K562 (cell line): ENCODE results near the gene LHX5. TPM values are rescaled to one million over a fixed set of nuclear protein-coding genes. Genes with fewer than 3 reads are reported as not detected.

Experiments
- ATAC-seq: fragments of 200-7000 bp; cut with Tn5 transposase; 3 replicates; pipeline ENCODE4 v1.9.1; 2020; ENCODE audit warnings: moderate library complexity
- BruUV-seq: library from RNA; stranded (reverse); fragments of 400-500 nt; replicated peaks from 2 replicates; lab custom pipeline; 2021; lab: Mats Ljungman, UMichigan
- CTCF ChIA-PET: fragments of 300-600 bp; formaldehyde crosslinking; extraction: SDS; loops from one replicate; lab custom pipeline; 2021; ENCODE audit warnings: low intra/inter-chr PET ratio; lab: Yijun Ruan, JAX
- POLR2A ChIA-PET: fragments of 300-600, 350-650 bp; sonication (Branson Sonifier 250); formaldehyde crosslinking; extraction: SDS; loops from one replicate; lab custom pipeline; 2021; ENCODE audit warnings: antibody characterized with exemption, inconsistent platforms; lab: Yijun Ruan, JAX
- DNase-seq, 4 experiments: peaks; one replicate each; pipeline versions ENCODE4 v3.0.0 to v3.0.0-alpha.2; 2011 to 2018; ENCODE audit warnings: low spot score in 3 of 4, mixed read lengths in 3 of 4; ENCODE audit errors: extremely low read depth in 1 of 4
- FAIRE-seq: peaks from 2 replicates; lab custom pipeline; 2011; peaks lifted over from hg19 to GRCh38; lab: Jason Lieb, UNC
- H2AFZ ChIP-seq: 2 replicates; pipeline ENCODE4 v1.6.0; 2011; ENCODE audit warnings: low read depth, low read length, control low read depth, inconsistent platforms
- H3K27ac ChIP-seq: fragments of 200-600 bp; 3 replicates; pipeline ENCODE4 v1.8.0; 2011; ENCODE audit warnings: low read depth, mild to moderate bottlenecking, control low read depth, inconsistent platforms, low read length, moderate library complexity, mixed read lengths; ENCODE audit errors: extremely low read depth
- H3K27me3 ChIP-seq, 2 experiments: fragments of 300-600 bp in 1 of 2; 2 replicates in 1 of 2; 3 replicates in 1 of 2; pipeline versions ENCODE4 v1.6.0 to v1.8.0; 2011; ENCODE audit warnings: inconsistent platforms in 2 of 2, low read length in 2 of 2, mild to moderate bottlenecking in 1 of 2, mixed read lengths in 1 of 2, moderate library complexity in 1 of 2; ENCODE audit not compliant: control insufficient read depth in 2 of 2, insufficient read depth in 2 of 2
- H3K36me3 ChIP-seq: fragments of 300-600 bp; 3 replicates; pipeline ENCODE4 v1.8.0; 2011; ENCODE audit warnings: mild to moderate bottlenecking, low read length, inconsistent platforms; ENCODE audit not compliant: control insufficient read depth, insufficient read depth
- H3K4me1 ChIP-seq, 2 experiments: fragments of 200-600 bp in 1 of 2; replicated peaks in 1 of 2; 2 replicates in 1 of 2; 3 replicates in 1 of 2; pipeline versions ENCODE4 v1.5.1 to v1.8.0; 2011; ENCODE audit warnings: inconsistent platforms in 2 of 2, low read length in 2 of 2, mild to moderate bottlenecking in 1 of 2, mixed read lengths in 1 of 2, moderate library complexity in 1 of 2; ENCODE audit not compliant: control insufficient read depth in 2 of 2, insufficient read depth in 2 of 2
- H3K4me2 ChIP-seq: 2 replicates; pipeline ENCODE4 v1.6.1; 2011; ENCODE audit warnings: low read length, control low read depth, inconsistent platforms, mixed read lengths; ENCODE audit not compliant: insufficient read depth
- H3K4me3 ChIP-seq: fragments of 200-600 bp; sonication (generic), shearing (Covaris generic); 2 replicates; pipeline ENCODE4 v1.5.1; 2016; ENCODE audit warnings: control low read depth, inconsistent platforms
- H3K79me2 ChIP-seq: fragments of 200-600 bp; 3 replicates; pipeline ENCODE4 v1.8.0; 2011; ENCODE audit warnings: low read length, inconsistent platforms; ENCODE audit not compliant: control insufficient read depth, insufficient read depth
- H3K9ac ChIP-seq, 2 experiments: 2 replicates each; pipeline versions ENCODE4 v1.6.0 to v1.6.1; 2011; ENCODE audit warnings: low read depth in 2 of 2, low read length in 2 of 2, control low read depth in 1 of 2, inconsistent platforms in 1 of 2, mild to moderate bottlenecking in 1 of 2, mixed read lengths in 1 of 2; ENCODE audit not compliant: insufficient read depth in 1 of 2
- H3K9me1 ChIP-seq: one replicate; pipeline ENCODE4 v1.6.0; 2011; ENCODE audit warnings: inconsistent platforms, mild to moderate bottlenecking, low read length, moderate library complexity; ENCODE audit not compliant: control insufficient read depth, insufficient read depth
- H3K9me3 ChIP-seq: replicated peaks from 2 replicates; pipeline ENCODE4 v1.5.1; 2011; ENCODE audit warnings: low read depth, low read length, inconsistent platforms; ENCODE audit not compliant: control insufficient read depth, insufficient read depth
- H4K20me1 ChIP-seq: replicated peaks from 2 replicates; pipeline ENCODE4 v1.6.1; 2011; ENCODE audit warnings: low read length, inconsistent platforms, mixed read lengths; ENCODE audit not compliant: control insufficient read depth, insufficient read depth
- ELF1 ChIP-seq: fragments of 200-800 bp; sonication (Bioruptor generic); IDR thresholded peaks from 2 replicates; pipeline ENCODE4 v1.6.1; 2016; ENCODE audit warnings: missing genetic modification characterization, missing compliant biosample characterization
- ETV5 ChIP-seq: sonication (generic); formaldehyde crosslinking; IDR thresholded peaks from 2 replicates; pipeline ENCODE4 v1.4.0; 2020; ENCODE audit warnings: low read depth, mild to moderate bottlenecking, missing genetic modification reagents
- KAT7 ChIP-seq: sonication (generic); formaldehyde crosslinking; IDR thresholded peaks from 2 replicates; pipeline ENCODE4 v1.8.0; 2022; ENCODE audit warnings: missing genetic modification reagents, mild to moderate bottlenecking, borderline replicate concordance
- MCM2 ChIP-seq: fragments of 450-650 bp; IDR thresholded peaks from 2 replicates; pipeline ENCODE4 v1.6.1; 2017; ENCODE audit warnings: low read depth, mild to moderate bottlenecking
- NCOA6 ChIP-seq: fragments of 450-650 bp; IDR thresholded peaks from 2 replicates; pipeline ENCODE4 v1.6.1; 2017; ENCODE audit warnings: mild to moderate bottlenecking
- NEUROD1 ChIP-seq: fragments of 150-350 bp; IDR thresholded peaks from 2 replicates; pipeline ENCODE4 v1.6.1; 2014; ENCODE audit warnings: borderline replicate concordance, low read length, low read depth; ENCODE audit not compliant: partially characterized antibody
- PHF8 ChIP-seq: fragments of 200-600 bp; sonication (generic); IDR thresholded peaks from 2 replicates; pipeline ENCODE4 v1.6.1; 2012; ENCODE audit warnings: mixed run types, mild to moderate bottlenecking, inconsistent platforms, low read length, moderate library complexity, borderline replicate concordance
- RNF2 ChIP-seq: sonication (generic); IDR thresholded peaks from 2 replicates; pipeline ENCODE4 v1.6.1; 2016
- RUNX1 ChIP-seq: sonication (generic); IDR thresholded peaks from 2 replicates; pipeline ENCODE4 v1.6.1; 2016; ENCODE audit warnings: antibody characterized with exemption, low read depth
- SMAD4 ChIP-seq: fragments of 250-450 bp; sonication (Bioruptor Pico); conservative IDR thresholded peaks from 2 replicates; pipeline ENCODE4 v1.8.0; 2021; ENCODE audit warnings: inconsistent platforms, mild to moderate bottlenecking, moderate library complexity
- ZFX ChIP-seq: sonication (generic); formaldehyde crosslinking; IDR thresholded peaks from 2 replicates; pipeline ENCODE4 v1.8.0; 2022; ENCODE audit warnings: mild to moderate bottlenecking, missing genetic modification reagents, moderate library complexity
- ZNF197 ChIP-seq: fragments of 200-800 bp; sonication (Bioruptor generic); IDR thresholded peaks from 2 replicates; pipeline ENCODE4 v1.6.1; 2016; ENCODE audit warnings: low read depth, missing genetic modification characterization, missing compliant biosample characterization
- WGBS: fragments of 100-300 bp; shearing (Covaris generic); methylation state at CpG from one replicate; pipeline ENCODE4 v1.1.6; 2016; ENCODE audit warnings: low coverage, mixed read lengths; ENCODE audit not compliant: insufficient coverage; ENCODE audit errors: missing lambda C conversion rate; 5-methylcytosine and 5-hydroxymethylcytosine counted together
- in situ Hi-C: fragments of 300-500 bp; cut with MboI; formaldehyde crosslinking; loops from 4 replicates; pipeline ENCODE4 v1.15.0; 2018; ENCODE audit warnings: inconsistent platforms, mixed read lengths
- intact Hi-C: fragments of 100-400 bp; cut with micrococcal nuclease; formaldehyde crosslinking; loops from 2 replicates; pipeline ENCODE4 v1.14.2; 2022
- polyA plus RNA-seq, 8 experiments: library from polyadenylated mRNA; depleted of rRNA in 4 of 8; stranded (reverse) in 5 of 8; unstranded in 3 of 8; fragments of >200 nt; fragmentation: Nextera tagmentation in 2 of 8; fragmentation: Illumina TruSeq in 1 of 8; extraction: Ambion mirVana in 2 of 8; extraction: Trizol in 1 of 8; gene quantifications; 2 replicates each; pipeline versions ENCODE4 v1.2.1 to v1.2.3, GENCODE V29; 2011 to 2014; ENCODE audit warnings: inconsistent platforms in 1 of 8, missing spikeins in 1 of 8
- total RNA-seq, 7 experiments: library from RNA; depleted of rRNA in 6 of 7; stranded (reverse); fragments of >200 nt in 6 of 7; fragmentation: Illumina TruSeq in 2 of 7; extraction: Trizol in 2 of 7; gene quantifications; 2 replicates each; pipeline versions ENCODE4 v1.2.1 to v1.2.3, GENCODE V29; 2011 to 2021; ENCODE audit warnings: low replicate concordance in 1 of 7
- TF ChIP-seq, protein P1 (sequence below): sonication (generic); formaldehyde crosslinking; IDR thresholded peaks from 2 replicates; pipeline ENCODE4 v1.8.0; 2022; ENCODE audit warnings: missing genetic modification reagents, mild to moderate bottlenecking, borderline replicate concordance
- TF ChIP-seq, protein P2 (sequence below): fragments of 450-650 bp; conservative IDR thresholded peaks from 2 replicates; pipeline ENCODE4 v1.6.1; 2016; ENCODE audit warnings: missing genetic modification characterization, low read depth, mild to moderate bottlenecking, control low read depth, missing compliant biosample characterization
- TF ChIP-seq, protein P3 (sequence below): sonication (generic); formaldehyde crosslinking; IDR thresholded peaks from 2 replicates; pipeline ENCODE4 v1.8.0; 2022; ENCODE audit warnings: missing genetic modification reagents, mild to moderate bottlenecking, moderate library complexity, borderline replicate concordance
- TF ChIP-seq, protein P4 (sequence below): fragments of 450-650 bp; IDR thresholded peaks from 2 replicates; pipeline ENCODE4 v1.6.1; 2016; ENCODE audit warnings: low read depth, mild to moderate bottlenecking, moderate library complexity

The LHX5 gene
- total and polyA plus RNA-seq, 9 of the 15 experiments (the other 6 are each of a cell fraction or from before 2014, with no cell fraction given), result 0.04 to 0.17 (median 0.05) TPM; not detected in 6

DNA sequence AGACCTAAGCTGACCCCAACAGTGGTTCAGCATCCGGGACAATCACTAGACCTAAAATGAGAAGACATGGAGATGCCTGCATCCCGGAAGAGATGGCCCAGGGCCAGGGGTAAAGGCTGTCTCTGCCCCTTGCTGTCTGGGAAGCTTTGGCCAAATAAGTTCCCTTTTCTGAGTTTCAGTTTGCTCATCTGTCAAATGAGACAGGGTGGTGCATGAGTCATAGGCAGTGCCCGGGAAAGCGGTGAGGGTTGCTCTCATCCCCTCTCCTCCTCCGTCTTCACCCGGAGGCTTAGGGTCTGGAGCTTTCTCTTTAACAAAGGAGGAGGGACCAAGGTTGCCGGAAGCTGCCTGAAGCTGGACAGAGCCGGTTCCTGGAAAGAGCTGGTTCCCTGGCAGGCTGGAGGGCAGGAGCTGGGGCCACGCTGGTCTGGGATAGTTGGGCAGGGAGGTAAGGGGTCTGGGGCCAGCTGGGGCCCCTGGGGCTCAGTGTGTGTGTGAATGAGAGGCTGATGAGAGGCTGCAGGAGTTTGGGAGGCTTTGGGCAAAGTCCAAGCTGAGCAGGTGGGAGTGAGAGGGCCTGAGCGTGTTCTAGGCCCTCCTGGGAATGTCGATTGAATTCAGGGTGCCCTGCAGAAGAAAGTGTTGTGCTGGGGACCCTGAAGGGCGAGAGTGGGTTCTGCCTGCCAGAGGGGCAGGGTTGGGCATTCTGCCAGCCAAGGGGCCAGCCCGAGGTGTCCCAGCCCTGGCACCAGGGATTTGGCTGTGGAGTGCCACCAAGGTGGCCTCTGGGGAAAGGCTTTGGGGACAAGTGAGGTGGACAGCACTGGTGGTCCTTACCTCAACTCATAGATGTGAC lies 49.4 kb downstream of the LHX5 start, which contains the start of gene SDSL:
Gene SDSL, plus strand, starts transcription at position 351 of the 856 bp plus-strand sequence. CDS start 5,603 bp downstream, outside the sequence.
- no peaks in the 10 kb centered on the region for H3K9me1 ChIP-seq
- ChIA-PET CTCF (no interaction called here), POLR2A (interaction anchor here (0.6 to 1.6 kb wide), 7 partner anchors 14 to 261 kb away, joined by 3 to 6 read pairs (median 4); no protein-coding TSS in a partner anchor)
- H3K9ac ChIP-seq, result peak within 1 kb of the TSS; percentile 91 to 93
- WGBS, result under 1% methylated on average over 13 of the region's 13 CpGs
- H2AFZ ChIP-seq, result peak within 1 kb of the TSS; percentile 93
- no peaks in the 10 kb centered on the region for H3K27me3 ChIP-seq
- no peaks in the 10 kb centered on the region; the same call in 1 of the 2 replicates for H3K9me3 ChIP-seq
- TSS peak; percentile 81 for BruUV-seq
- H3K4me1 ChIP-seq, result peaks cover 28 to 32% of the 10 kb centered on the region in 2 experiments
- intact Hi-C loops, result no loop called here
- peaks cover 13% of the 10 kb centered on the region for H3K79me2 ChIP-seq
- DNase-seq (peak; percentile 81 to 89 (median 84)), FAIRE-seq (peak; percentile 93), ATAC-seq (peak; percentile 93)
- peak within 1 kb of the TSS; percentile 55 for H3K4me3 ChIP-seq
- peaks cover 5% of the 10 kb centered on the region; the same call in 1 of the 3 replicates for H3K36me3 ChIP-seq
- in situ Hi-C loops, result loop anchor here (25.0 kb wide), 1 partner anchor 235 kb away; the partner anchor contains the start of genes DDX54 and RITA1
- H4K20me1 ChIP-seq, result no peaks in the 10 kb centered on the region
- H3K27ac ChIP-seq, result peak within 1 kb of the TSS; percentile 96
- H3K4me2 ChIP-seq, result peak within 1 kb of the TSS; percentile 83
- TF ChIP-seq ELF1 (peak; percentile 76), NCOA6 (no peak), ZNF197 (CRISPR knock-in tag) (peak; percentile 73; the same call in 1 of the 2 replicates), NEUROD1 (peak; percentile 76), KAT7 (CRISPR knock-in tag) (peak; percentile 22; the same call in 1 of the 2 replicates), RNF2 (peak; percentile 68; the same call in 1 of the 2 replicates), SMAD4 (CRISPR knock-in tag) (peak; percentile 55; the same call in 1 of the 2 replicates), MCM2 (no peak), RUNX1 (no peak), ZFX (CRISPR knock-in tag) (peak; percentile 89), PHF8 (peak; percentile 92), ETV5 (CRISPR knock-in tag) (0 out of 2 replicates have a peak, but pooled peaks have one; percentile 59)
- TF ChIP-seq, protein P1, sequence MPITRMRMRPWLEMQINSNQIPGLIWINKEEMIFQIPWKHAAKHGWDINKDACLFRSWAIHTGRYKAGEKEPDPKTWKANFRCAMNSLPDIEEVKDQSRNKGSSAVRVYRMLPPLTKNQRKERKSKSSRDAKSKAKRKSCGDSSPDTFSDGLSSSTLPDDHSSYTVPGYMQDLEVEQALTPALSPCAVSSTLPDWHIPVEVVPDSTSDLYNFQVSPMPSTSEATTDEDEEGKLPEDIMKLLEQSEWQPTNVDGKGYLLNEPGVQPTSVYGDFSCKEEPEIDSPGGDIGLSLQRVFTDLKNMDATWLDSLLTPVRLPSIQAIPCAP (CRISPR knock-in tag), result no peak
- TF ChIP-seq, protein P2, sequence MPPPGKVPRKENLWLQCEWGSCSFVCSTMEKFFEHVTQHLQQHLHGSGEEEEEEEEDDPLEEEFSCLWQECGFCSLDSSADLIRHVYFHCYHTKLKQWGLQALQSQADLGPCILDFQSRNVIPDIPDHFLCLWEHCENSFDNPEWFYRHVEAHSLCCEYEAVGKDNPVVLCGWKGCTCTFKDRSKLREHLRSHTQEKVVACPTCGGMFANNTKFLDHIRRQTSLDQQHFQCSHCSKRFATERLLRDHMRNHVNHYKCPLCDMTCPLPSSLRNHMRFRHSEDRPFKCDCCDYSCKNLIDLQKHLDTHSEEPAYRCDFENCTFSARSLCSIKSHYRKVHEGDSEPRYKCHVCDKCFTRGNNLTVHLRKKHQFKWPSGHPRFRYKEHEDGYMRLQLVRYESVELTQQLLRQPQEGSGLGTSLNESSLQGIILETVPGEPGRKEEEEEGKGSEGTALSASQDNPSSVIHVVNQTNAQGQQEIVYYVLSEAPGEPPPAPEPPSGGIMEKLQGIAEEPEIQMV (tag), result 0 out of 2 replicates have a peak, but pooled peaks have one; percentile 12
- TF ChIP-seq, protein P3, sequence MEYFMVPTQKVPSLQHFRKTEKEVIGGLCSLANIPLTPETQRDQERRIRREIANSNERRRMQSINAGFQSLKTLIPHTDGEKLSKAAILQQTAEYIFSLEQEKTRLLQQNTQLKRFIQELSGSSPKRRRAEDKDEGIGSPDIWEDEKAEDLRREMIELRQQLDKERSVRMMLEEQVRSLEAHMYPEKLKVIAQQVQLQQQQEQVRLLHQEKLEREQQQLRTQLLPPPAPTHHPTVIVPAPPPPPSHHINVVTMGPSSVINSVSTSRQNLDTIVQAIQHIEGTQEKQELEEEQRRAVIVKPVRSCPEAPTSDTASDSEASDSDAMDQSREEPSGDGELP (CRISPR knock-in tag), result peak; percentile 69; the same call in 1 of the 2 replicates
- TF ChIP-seq, protein P4, sequence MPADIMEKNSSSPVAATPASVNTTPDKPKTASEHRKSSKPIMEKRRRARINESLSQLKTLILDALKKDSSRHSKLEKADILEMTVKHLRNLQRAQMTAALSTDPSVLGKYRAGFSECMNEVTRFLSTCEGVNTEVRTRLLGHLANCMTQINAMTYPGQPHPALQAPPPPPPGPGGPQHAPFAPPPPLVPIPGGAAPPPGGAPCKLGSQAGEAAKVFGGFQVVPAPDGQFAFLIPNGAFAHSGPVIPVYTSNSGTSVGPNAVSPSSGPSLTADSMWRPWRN, result 0 out of 2 replicates have a peak, but pooled peaks have one; percentile 14
